NCI-H187 (cell line): ENCODE measurements around the gene RPL4.
"Not testable (repeated sequence)": the region's sequence is repeated elsewhere in the genome, so short reads cannot be mapped to it uniquely, and the experiment has no call there.

Source experiments
- DNase-seq, 2 experiments: peaks; one replicate each; lab custom pipeline; 2025; lab: John Stamatoyannopoulos, UW

The RPL4 gene

GRCh38 chr15:66504563-66505429 lies at the start of gene RPL4, which contains the start of gene ZWILCH:
Gene RPL4, minus strand, starts transcription at chr15:66504855. Its CDS starts 65 bp downstream, at chr15:66504790.
Gene ZWILCH, plus strand, starts transcription at chr15:66505326. Its CDS starts 13 bp downstream, at chr15:66505339.
- DNase-seq = peak in 1 of 2 experiments; percentile 78

- DNase-seq = no peak
Measured at GRCh38 chr15:66545255-66545654, 40.6 kb upstream of the RPL4 start.

- no peak for DNase-seq
Measured at GRCh38 chr15:66542896-66543295, 38.2 kb upstream of the RPL4 start.

- no peak for DNase-seq
Measured at GRCh38 chr15:66535056-66535455, 30.4 kb upstream of the RPL4 start.

- DNase-seq = no peak
Measured at GRCh38 chr15:66524838-66525237, 20.2 kb upstream of the RPL4 start.

GRCh38 chr15:66523926-66524325 lies 19.3 kb upstream of the RPL4 start:
- DNase-seq = no peak

- DNase-seq = no peak
Measured at GRCh38 chr15:66515901-66516322, 11.3 kb upstream of the RPL4 start.

GRCh38 chr15:66514586-66514985 lies 9.9 kb upstream of the RPL4 start:
- no peak for DNase-seq

GRCh38 chr15:66508293-66508883 lies 3.7 kb upstream of the RPL4 start:
- DNase-seq = no peak

GRCh38 chr15:66505818-66506217 lies 1.2 kb upstream of the RPL4 start:
- DNase-seq = no peak

GRCh38 chr15:66505430-66505811 lies 766 bp upstream of the RPL4 start:
- DNase-seq = no peak

GRCh38 chr15:66503780-66504562 lies 684 bp downstream of the RPL4 start:
- no peak for DNase-seq

- DNase-seq = not testable (repeated sequence)
Measured at GRCh38 chr15:66503041-66503648, 1.5 kb downstream of the RPL4 start.

- DNase-seq = no peak
Measured at GRCh38 chr15:66502491-66502890, 2.2 kb downstream of the RPL4 start.

GRCh38 chr15:66500346-66500745 lies 4.3 kb downstream of the RPL4 start:
- not testable (repeated sequence) for DNase-seq

- no peak for DNase-seq
Measured at GRCh38 chr15:66498501-66499386, 5.9 kb downstream of the RPL4 start.

GRCh38 chr15:66497502-66498455 lies 6.9 kb downstream of the RPL4 start, which contains the start of gene SNAPC5:
Gene SNAPC5, minus strand, starts transcription at chr15:66497762. Its CDS starts 31 bp downstream, at chr15:66497731.
- peak; percentile 67 to 78 for DNase-seq

- DNase-seq = no peak
Measured at GRCh38 chr15:66496951-66497501, 7.6 kb downstream of the RPL4 start.

GRCh38 chr15:66494262-66494661 lies 10.4 kb downstream of the RPL4 start:
- DNase-seq = no peak
